MM.1S (cell line): Measurements from ENCODE around the gene SUSD1.

ENCODE experiments used
- DNase-seq: peaks from one replicate; pipeline ENCODE4 v3.0.0-alpha.2; 2015
- H2AFZ ChIP-seq: fragments of 300-600 bp; sonication (generic); 2 replicates; pipeline ENCODE4 v1.6.0; 2016; ENCODE audit warnings: antibody characterized with exemption, low read length
- H3F3A ChIP-seq: fragments of 300-600 bp; sonication (generic); 2 replicates; pipeline ENCODE4 v1.6.1; 2016; ENCODE audit warnings: mild to moderate bottlenecking, antibody characterized with exemption, low read length, moderate library complexity, mixed read lengths; ENCODE audit not compliant: insufficient read depth
- H3K27ac ChIP-seq: fragments of 300-600 bp; sonication (generic); 2 replicates; pipeline ENCODE4 v1.5.1; 2016; ENCODE audit warnings: mild to moderate bottlenecking, low read length
- H3K27me3 ChIP-seq: fragments of 300-600 bp; sonication (generic); replicated peaks from 2 replicates; pipeline ENCODE4 v1.6.0; 2016; ENCODE audit warnings: low read length; ENCODE audit not compliant: insufficient read depth
- H3K36me3 ChIP-seq: fragments of 300-600 bp; sonication (generic); replicated peaks from 2 replicates; pipeline ENCODE4 v1.6.1; 2016; ENCODE audit warnings: mild to moderate bottlenecking, low read length, mixed read lengths; ENCODE audit not compliant: insufficient read depth
- H3K4me1 ChIP-seq: fragments of 300-600 bp; sonication (generic); 2 replicates; pipeline ENCODE4 v1.6.1; 2016; ENCODE audit warnings: low read length, mixed read lengths
- H3K4me2 ChIP-seq: fragments of 300-600 bp; sonication (generic); 2 replicates; pipeline ENCODE4 v1.6.0; 2016; ENCODE audit warnings: low read depth, low read length
- H3K4me3 ChIP-seq: fragments of 300-600 bp; sonication (generic); 2 replicates; pipeline ENCODE4 v1.5.1; 2016; ENCODE audit warnings: low read length, mixed read lengths
- H3K79me2 ChIP-seq: fragments of 300-600 bp; sonication (generic); 2 replicates; pipeline ENCODE4 v1.6.1; 2016; ENCODE audit warnings: mixed run types, low read length, mixed read lengths
- H3K9ac ChIP-seq: fragments of 300-600 bp; sonication (generic); 2 replicates; pipeline ENCODE4 v1.6.1; 2016; ENCODE audit warnings: low read length, mixed read lengths
- H3K9me2 ChIP-seq: fragments of 300-600 bp; sonication (generic); replicated peaks from 2 replicates; pipeline ENCODE4 v1.6.1; 2016; ENCODE audit warnings: mild to moderate bottlenecking, low read length, mixed read lengths; ENCODE audit not compliant: insufficient read depth
- H3K9me3 ChIP-seq: fragments of 300-600 bp; sonication (generic); replicated peaks from 2 replicates; pipeline ENCODE4 v1.6.1; 2016; ENCODE audit warnings: mild to moderate bottlenecking, low read length, mixed read lengths; ENCODE audit not compliant: insufficient read depth
- H4K20me1 ChIP-seq: fragments of 300-600 bp; sonication (generic); 2 replicates; pipeline ENCODE4 v1.6.1; 2016; ENCODE audit warnings: mild to moderate bottlenecking, low read length, moderate library complexity, mixed read lengths; ENCODE audit not compliant: insufficient read depth
- EZH2 ChIP-seq: fragments of 300-600 bp; sonication (generic); optimal IDR thresholded peaks from 2 replicates; pipeline ENCODE3; 2017; ENCODE audit warnings: low read depth, mild to moderate bottlenecking, antibody characterized with exemption, low read length, mixed read lengths
- EZH2phosphoT487 ChIP-seq: fragments of 300-600 bp; sonication (generic); IDR thresholded peaks from 2 replicates; pipeline ENCODE4 v1.6.1; 2018; ENCODE audit warnings: antibody characterized with exemption, low read length
- TF ChIP-seq, protein P1 (sequence below): fragments of 300-600 bp; sonication (generic); IDR thresholded peaks from 2 replicates; pipeline ENCODE4 v1.5.1; 2016; ENCODE audit warnings: antibody characterized with exemption, low read length, mixed read lengths

Gene SUSD1

DNA sequence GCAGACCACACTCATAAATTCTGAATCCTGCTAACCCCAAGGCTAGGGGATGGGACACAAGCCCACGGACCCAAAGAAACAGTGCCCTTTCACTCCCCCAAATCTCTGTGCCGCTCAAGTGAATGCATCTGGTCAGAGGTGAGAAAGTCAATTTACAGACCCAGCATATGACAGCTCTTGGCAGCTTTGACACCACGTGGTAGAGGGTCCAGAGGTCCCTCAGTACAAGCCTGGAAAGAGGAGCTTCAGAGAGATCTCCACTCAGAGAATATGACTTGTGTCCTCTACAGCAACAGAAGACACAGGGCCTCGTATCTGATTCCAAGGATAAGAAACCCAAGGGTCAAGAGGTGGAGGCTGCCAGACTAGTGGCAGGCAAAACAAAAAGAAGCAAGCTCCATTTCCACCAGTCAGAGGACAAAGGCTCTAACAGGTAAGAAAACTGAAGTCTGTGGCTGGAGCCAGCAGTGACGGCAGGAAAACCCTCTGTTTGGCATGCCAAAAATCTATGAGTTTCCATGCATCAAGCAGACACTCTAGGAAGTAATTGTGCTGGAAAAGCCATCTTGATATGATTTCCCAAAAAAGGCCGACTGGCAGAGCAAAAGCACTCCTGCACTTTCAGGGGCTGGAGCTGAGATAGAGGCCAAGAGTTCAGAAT, 139.8 kb downstream of the SUSD1 start:
- no peak overlapping the region for H3K4me2 ChIP-seq
- peaks cover 23% of the 10 kb centered on the region for H3F3A ChIP-seq
- H3K27ac ChIP-seq = no peak overlapping the region

DNA sequence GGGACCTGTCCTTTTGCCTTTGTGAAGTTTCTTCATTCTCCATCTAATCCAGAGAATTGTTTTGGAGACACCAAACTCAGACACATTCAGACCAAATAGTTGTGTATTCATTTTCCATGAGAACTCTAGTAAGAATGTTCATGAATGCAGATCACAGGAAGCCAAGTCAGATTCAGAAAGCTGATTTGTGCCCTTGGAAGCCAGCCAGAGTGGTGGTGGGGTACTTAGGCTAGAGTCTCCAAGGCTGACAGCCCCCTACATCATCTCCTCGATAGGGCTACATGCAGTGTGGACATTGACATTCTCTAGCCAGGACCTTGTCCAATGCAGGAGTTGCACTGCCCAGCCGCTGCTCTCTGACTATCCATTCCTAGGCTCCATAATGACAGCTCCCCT, 140.9 kb downstream of the SUSD1 start:
- Histone ChIP-seq H3K79me2 (no peaks in the 10 kb centered on the region), H3K4me1 (peaks cover 45% of the 10 kb centered on the region), H3K27me3 (no peaks in the 10 kb centered on the region; the same call in 1 of the 2 replicates), H3F3A (peaks cover 26% of the 10 kb centered on the region), H3K4me3 (no peak overlapping the region), H3K27ac (no peak overlapping the region), H3K9me3 (no peaks in the 10 kb centered on the region), H3K9ac (no peak overlapping the region), H3K9me2 (no peaks in the 10 kb centered on the region), H3K36me3 (no peaks in the 10 kb centered on the region), H3K4me2 (no peak overlapping the region), H4K20me1 (no peaks in the 10 kb centered on the region), H2AFZ (no peak overlapping the region)
- TF ChIP-seq, protein P1, sequence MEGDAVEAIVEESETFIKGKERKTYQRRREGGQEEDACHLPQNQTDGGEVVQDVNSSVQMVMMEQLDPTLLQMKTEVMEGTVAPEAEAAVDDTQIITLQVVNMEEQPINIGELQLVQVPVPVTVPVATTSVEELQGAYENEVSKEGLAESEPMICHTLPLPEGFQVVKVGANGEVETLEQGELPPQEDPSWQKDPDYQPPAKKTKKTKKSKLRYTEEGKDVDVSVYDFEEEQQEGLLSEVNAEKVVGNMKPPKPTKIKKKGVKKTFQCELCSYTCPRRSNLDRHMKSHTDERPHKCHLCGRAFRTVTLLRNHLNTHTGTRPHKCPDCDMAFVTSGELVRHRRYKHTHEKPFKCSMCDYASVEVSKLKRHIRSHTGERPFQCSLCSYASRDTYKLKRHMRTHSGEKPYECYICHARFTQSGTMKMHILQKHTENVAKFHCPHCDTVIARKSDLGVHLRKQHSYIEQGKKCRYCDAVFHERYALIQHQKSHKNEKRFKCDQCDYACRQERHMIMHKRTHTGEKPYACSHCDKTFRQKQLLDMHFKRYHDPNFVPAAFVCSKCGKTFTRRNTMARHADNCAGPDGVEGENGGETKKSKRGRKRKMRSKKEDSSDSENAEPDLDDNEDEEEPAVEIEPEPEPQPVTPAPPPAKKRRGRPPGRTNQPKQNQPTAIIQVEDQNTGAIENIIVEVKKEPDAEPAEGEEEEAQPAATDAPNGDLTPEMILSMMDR = no peak
- TF ChIP-seq EZH2phosphoT487 = no peak
- no peak for TF ChIP-seq EZH2
- no peak for DNase-seq

More for the DNA sequence above, 139.8 kb downstream of the SUSD1 start:
- Histone ChIP-seq H3K4me1 (peaks cover 38% of the 10 kb centered on the region), H3K36me3 (no peaks in the 10 kb centered on the region), H3K27me3 (no peaks in the 10 kb centered on the region), H3K9me3 (no peaks in the 10 kb centered on the region), H3K79me2 (no peaks in the 10 kb centered on the region), H3K9me2 (no peaks in the 10 kb centered on the region), H2AFZ (no peak overlapping the region), H3K9ac (no peak overlapping the region), H4K20me1 (no peaks in the 10 kb centered on the region), H3K4me3 (no peak overlapping the region)
- DNase-seq = no peak
- TF ChIP-seq EZH2phosphoT487 = no peak

DNA sequence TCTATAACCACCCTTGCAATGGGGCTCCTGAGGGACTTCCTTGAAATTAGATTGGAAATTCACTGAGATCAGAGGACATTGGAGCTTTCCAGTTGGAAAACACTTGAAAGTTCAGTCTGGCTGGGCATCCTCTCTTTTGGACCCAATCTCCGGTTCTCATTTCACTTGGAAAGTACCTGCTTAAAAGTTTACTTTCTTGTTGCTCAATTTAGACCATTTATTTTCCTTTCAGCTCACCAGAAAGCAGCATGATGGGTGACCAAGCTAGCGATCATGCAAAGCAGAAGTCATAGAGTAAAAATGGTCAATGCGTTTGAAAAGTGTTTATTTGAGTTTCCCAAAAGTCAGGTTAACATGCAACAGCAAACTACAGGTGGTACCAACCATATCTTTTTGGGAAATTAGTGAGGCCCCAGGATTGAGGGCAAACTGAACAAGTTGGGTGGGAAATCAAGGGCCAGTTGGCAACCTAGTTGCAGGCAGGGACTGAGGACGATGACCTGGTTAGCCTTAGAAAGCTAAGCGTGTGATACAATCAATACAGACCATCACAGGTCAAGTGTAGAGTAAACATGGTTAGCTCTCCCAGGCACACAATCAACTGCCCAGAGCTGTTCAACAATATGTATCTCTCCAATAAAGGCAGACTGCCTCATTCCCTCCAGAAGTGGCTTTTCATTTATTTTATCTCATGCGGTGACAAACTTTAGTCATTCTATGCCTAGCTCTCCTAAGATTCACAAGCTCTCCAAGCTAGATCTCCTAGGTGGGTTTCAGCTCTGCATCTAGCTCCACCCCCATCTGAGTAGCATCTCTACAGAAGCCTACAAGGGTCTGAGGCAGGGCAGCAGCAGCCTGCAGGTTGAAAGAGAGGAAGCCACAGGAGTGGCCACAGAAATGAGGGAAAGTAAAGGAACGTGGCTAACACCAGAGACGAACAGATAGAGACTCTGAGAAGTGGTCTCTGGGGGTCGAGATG, 141.6 kb downstream of the SUSD1 start:
- TF ChIP-seq EZH2 = no peak
- no peak for TF ChIP-seq EZH2phosphoT487
- TF ChIP-seq, protein P1 = no peak
- H3K4me2 ChIP-seq = no peak overlapping the region
- H3K9me2 ChIP-seq = no peaks in the 10 kb centered on the region
- H3K27me3 ChIP-seq = no peaks in the 10 kb centered on the region; the same call in 1 of the 2 replicates
- no peaks in the 10 kb centered on the region for H4K20me1 ChIP-seq
- H3K9me3 ChIP-seq = no peaks in the 10 kb centered on the region
- no peak overlapping the region for H2AFZ ChIP-seq
- no peaks in the 10 kb centered on the region for H3K79me2 ChIP-seq
- DNase-seq = no peak
- H3K36me3 ChIP-seq = no peaks in the 10 kb centered on the region
- peaks cover 45% of the 10 kb centered on the region for H3K4me1 ChIP-seq
- H3K9ac ChIP-seq = no peak overlapping the region
- peaks cover 26% of the 10 kb centered on the region for H3F3A ChIP-seq
- no peak overlapping the region for H3K4me3 ChIP-seq
- H3K27ac ChIP-seq = no peak overlapping the region
